GM18511 (cell line): ENCODE measurements around the gene DEXI.

Source experiments
- ATAC-seq: cut with Tn5 transposase; IDR thresholded peaks from one replicate; pipeline ENCODE4 v1.9.1; 2021; ENCODE audit warnings: mild to moderate bottlenecking, moderate library complexity; ENCODE audit not compliant: unreplicated experiment

The DEXI gene

DNA sequence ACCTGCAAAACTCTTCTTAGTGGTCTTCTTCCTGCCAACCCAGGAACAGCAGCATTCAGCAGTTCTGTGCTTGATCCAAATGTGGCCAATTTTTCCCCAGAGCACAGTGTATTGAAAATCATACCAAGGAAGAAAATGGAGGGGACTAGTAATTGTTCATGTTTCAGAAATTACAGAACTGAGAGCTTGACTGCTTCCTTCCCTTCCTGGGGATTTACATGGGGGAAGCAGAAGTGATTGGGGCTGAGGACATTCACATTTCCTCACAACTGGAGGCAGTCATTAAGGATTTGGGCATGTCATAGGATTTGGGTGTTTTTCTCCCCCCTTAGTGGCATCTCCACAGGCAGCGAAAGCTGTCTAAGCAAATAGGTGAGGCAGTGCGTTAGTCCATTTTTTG is 45.5 kb downstream of the DEXI start:
- ATAC-seq, result no peak

DNA sequence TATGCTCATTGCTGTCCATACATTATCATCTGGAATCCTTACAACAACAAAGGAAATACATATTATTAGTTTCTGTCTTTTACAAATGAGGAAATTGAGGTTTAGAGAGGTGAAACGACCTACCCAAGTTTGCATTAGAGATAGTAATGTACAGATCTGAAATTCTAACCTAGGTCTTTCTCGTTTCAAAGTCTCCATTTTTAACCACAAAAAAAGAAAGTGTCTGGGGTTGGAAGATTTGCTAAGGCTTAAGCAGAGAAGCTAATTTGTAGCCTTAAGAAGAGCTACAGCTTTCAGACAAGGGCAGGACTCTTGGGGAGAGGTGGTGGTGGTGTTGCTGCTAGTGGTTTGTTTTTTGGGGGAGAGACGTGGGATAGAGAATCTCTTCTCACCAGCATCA is 46.1 kb downstream of the DEXI start:
- peak; percentile 30 for ATAC-seq

DNA sequence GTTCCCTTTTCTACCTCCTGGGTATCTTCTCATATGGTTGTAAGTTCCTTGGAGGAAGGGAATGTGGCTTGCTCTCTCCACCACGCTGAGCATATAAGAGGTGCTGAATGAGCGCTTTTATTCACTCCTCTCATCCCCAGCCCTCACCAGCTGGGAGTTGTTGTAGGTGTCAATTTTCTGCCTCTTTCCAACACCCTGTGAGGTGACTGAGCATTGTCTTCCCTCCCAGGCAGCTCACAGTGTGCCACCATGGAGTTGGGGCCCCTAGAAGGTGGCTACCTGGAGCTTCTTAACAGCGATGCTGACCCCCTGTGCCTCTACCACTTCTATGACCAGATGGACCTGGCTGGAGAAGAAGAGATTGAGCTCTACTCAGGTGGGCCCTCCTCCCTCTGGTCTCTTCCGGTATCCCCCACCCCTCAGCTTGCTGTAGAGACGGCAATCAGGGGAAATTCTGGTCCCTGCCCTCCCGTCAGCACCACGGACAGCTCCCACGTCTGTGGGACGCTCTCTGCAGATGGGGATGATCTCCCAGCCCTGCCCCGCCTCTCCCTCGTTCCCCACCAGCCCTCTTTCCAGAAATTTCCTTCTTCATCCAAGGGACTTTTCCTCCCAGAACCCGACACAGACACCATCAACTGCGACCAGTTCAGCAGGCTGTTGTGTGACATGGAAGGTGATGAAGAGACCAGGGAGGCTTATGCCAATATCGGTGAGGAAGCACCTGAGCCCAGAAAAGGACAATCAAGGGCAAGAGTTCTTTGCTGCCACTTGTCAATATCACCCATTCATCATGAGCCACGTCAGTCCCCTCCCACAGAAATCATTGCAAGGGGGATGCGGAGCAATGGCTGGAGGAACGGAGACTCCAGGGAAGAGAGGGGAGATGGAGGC is 47.0 kb downstream of the DEXI start:
- ATAC-seq, result no peak

DNA sequence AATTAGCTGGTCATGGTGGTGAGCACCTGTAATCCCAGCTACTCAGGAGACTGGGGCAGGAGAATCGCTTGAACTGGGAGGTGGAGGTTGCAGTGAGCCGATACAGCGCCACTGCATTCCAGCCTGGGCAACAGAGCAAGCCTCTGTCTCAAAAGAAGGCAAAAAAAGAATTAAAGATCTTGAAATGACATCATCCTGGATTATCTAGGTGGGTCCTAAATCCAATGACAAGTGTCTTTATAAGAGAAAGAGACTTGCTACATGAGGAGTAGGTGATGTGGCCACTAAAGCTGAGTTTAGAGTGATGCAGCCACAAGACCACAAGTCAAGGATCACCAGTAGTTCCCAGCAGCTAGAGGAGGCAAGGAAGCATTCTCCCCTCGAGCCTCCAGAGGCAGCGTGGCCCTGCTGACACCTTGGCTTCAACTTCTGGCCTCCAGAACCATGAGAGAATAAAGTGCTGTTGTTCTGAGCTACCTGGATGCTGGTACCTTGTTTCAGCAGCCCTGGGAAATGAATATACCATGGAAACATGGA is 49.4 kb downstream of the DEXI start:
- no peak for ATAC-seq

DNA sequence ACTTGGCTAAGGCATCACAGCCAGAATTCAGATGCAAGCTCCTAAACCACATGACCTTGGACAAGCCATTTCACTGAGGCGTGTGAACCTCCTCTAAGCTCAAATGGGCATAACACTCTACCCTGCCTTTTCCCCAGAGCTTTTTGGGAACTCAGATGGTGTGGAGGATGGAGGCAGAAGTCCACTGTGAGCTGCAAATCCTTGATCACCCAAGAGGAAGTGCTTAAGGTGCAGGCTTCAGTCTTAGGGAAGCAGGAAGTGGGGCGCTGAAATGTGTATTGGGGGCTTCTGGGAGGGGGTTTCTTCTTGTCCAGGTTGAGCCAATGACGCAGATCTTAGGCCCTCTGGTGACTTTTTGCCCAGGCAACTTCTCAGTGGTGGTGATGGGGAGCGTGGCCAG is 52.4 kb downstream of the DEXI start:
- no peak for ATAC-seq

DNA sequence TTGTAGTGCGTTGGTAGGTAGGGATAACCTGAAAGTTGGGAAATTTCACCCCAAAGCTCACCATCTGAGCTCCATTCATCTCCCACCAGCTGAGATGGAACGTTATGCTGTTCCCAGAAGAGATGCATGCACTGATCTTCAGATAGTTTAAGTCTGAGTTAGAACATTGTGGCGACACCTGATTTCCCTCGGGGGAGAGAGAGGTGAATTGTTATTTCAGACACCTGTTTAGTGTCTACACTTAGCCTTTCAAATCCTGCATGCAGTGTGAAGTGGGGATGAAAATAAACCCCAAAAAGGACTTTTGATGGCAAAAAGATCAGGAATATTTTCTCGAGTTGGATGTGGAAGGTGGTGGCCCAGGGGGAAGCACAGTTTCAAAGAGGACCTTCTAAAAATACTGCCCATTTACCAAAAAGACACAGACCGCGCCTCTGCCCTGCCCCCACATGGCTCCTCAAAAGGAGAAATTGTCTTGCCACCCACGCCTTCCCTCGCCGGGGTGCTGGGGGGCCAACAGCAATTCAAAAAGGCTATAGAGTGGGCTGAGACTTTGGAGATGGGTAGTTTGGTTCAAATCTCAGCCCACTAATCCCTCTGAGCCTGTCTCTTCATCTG is 53.8 kb downstream of the DEXI start:
- ATAC-seq, result no peak

DNA sequence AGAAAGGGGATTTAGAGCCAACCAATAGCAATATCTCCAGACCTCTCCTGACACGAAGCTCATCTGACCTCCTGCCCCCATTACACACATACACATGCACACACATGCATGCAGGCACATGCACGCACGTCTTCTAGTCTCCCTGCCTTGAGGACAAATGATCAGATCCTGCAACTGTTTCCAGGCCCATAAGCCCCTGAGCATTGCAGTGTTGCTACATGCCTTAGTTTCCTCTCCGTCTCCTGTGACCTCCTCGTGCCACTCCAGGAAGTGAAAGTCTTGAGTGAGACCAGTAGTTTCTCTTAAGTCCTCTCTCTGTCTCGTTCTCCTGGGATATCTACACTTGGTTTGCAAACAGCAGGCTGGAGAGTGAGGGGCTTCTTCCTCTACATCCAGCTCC is 57.0 kb downstream of the DEXI start:
- ATAC-seq, result no peak

DNA sequence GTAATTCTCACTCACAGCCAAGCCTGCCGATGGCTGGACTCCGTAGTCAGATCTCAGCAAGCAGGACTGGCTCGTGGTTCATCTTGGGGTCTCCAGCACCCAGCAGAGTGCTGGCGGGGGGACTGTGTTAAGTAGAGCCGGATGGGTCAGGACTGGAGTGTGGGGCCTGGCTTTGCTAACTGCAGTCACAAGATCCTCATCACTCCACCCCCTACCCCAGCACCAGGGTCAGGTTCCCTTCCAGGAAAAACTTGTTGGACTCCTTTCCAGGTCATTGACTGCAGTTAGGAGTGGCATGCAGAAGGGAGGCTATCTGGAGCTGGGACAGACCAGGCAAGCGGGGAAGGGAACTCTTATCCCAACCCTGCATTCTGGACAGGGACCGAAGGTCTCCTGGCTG is 59.3 kb downstream of the DEXI start:
- ATAC-seq, result no peak

DNA sequence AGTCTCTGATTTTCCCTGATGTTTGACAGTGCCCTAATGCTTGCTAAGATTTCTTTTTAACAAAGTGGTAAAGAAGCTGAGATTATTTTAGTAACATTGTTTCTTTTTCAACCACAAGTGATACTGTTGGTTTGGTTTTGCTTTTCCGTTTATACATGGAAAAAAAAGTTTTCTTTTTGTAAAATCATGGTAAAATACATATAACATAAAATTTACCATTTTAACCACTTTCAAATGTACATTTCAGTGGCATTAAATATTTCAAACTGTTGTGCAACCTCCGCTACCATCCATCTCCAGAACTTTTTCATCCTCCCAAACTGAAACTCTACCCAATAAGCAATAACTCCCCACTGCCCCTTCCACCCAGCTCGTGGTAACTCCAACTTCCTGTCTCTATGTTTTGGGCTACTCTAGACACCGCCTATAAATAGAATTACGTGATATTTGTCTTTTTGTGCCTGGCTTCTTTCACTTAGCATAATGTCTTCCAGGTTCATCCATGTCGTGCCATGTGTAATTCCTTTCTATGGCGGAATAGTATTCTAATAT is 60.7 kb downstream of the DEXI start:
- ATAC-seq, result peak; percentile 17

DNA sequence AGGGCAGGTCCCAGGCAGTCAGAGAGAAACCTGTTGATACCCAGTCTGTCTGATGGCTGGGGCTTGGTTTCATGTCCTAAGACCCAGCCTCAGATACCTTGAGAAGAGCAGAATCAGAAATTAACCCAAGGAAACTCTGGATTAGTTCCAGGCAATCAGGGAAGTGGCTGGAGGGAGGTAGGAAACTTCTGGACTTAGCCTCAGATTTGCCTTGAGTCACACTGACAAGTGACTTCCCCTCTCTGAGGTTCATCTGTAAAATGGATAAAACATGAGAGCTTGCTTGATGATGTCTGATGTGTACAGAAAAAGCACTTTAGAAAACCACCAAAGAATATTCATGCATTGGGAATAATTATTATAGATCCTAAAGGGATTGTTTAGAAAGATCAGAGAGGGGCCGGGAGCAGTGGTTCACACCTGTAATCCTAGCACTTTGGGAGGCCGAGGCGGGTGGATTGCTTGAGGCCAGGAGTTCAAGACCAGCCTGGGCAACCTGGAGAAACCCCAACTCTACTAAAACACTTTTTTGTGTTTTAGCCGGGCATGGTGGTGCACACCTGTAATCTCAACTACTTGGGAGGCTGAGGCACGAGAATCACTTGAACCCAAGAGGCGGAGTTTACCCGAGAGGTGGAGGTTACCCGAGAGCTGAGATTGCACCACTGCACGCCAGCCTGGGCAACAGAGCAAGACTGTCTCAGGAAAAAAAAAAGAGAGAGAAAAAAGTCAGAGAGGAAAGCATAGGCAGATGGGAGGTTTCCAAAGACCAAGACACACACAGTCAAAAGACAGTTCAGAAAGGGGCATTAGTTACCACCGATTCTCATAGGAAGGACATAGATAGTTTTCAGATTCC is 61.4 kb downstream of the DEXI start:
- no peak for ATAC-seq

DNA sequence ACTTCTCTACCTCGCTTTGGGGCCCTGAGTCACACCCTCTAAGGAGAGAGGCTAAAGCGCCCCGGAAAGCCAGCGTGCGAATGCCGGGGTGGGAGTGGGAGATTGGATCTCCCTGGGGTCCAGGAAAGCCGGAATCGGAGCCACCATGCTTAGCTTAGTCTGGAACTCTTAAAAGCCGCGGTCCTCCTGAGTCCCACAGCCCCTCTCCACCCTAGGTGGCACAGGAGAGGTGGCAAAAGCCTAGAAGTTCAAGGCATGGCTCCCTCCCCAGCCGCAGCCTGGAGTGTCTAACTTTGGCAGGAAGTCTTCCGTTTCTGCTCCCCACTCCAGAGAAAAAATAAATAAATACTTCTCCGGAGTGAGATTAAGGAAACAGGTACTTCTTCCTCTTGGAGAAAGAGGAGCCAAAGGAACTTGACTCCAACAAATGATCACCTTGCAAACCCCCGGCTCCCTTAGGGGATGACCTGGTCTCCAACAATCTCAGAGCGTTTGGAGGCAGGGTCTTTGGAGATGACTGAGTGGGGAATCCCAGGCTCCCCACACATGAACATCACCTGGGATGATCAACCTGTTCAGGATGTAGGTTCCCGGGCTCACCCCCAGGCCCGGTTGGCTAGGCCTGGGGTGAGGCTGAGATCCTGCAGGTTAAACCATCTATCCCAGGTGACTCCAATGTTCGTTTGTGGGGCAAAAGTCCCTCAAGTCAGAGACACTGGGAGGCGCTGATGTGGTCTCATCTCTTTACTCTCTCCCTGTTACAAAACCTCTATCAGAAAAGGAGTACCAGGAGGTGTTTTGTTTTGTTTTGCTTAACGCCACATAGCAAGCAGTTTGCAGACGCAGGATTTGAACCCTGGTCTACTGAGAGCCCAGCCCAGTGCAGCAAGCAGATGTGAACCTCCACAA is 62.3 kb downstream of the DEXI start:
- ATAC-seq, result no peak
